ENCODE measurements around the gene GLDN. TPM values are rescaled to one million over a fixed set of nuclear protein-coding genes. Genes with fewer than 3 reads are reported as not detected.
A peak's percentile ranks its signal among the peaks of the same experiment; 100 is the strongest.

Gene GLDN
- total RNA-seq, 4 donors from 2014 or later: 0.27 to 1.8 (median 1.2) TPM

DNA sequence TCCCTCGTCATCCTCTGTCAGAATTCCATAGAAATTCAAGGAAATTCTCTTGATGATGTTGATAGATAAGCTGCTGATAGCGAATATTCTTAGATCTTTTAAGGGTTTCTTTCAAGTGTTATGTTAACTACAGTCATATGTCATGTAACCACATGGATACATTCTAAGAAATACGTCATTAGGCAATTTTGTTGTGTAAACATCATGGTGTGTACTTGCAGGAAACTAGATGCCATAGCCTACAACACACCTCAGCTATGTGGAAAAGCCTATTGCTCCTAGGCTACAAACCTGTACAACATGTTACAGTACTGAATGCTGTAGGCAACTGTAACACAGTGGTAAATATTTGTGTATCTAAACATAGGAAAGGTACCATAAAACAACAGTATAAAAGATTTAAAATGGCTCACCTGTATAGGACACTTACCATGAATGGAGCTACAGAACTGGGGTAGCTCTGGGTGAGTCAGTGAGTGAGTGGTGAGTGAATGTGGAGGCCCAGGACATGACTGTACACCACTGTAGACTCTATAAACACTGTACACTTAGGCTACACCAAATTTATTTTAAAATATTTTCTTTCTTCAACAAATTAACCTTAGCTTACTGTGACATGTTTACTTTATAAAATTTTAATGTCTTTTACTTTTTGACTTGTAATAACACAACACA lies 34.6 kb downstream of the GLDN start:
- Histone ChIP-seq H3K9me3 (no peaks in the 10 kb centered on the region), H3K4me1 (peaks cover 6 to 11% of the 10 kb centered on the region in 2 donors), H3K27ac (no peak overlapping the region), H3K27me3 (no peaks in the 10 kb centered on the region), H3K4me3 (replicated peaks in 1 of 3) (no peak overlapping the region), H3K36me3 (no peaks in the 10 kb centered on the region)
- intact Hi-C loops (cut with DNase I): no loop called here
- no peak for DNase-seq
- no peak for TF ChIP-seq CTCF (IDR thresholded peaks at IDR 0.05)
- no peak for TF ChIP-seq POLR2A (IDR thresholded peaks at IDR 0.05)
- 90% methylated on average over 3 of the region's 3 CpGs for WGBS, 2 donors

DNA sequence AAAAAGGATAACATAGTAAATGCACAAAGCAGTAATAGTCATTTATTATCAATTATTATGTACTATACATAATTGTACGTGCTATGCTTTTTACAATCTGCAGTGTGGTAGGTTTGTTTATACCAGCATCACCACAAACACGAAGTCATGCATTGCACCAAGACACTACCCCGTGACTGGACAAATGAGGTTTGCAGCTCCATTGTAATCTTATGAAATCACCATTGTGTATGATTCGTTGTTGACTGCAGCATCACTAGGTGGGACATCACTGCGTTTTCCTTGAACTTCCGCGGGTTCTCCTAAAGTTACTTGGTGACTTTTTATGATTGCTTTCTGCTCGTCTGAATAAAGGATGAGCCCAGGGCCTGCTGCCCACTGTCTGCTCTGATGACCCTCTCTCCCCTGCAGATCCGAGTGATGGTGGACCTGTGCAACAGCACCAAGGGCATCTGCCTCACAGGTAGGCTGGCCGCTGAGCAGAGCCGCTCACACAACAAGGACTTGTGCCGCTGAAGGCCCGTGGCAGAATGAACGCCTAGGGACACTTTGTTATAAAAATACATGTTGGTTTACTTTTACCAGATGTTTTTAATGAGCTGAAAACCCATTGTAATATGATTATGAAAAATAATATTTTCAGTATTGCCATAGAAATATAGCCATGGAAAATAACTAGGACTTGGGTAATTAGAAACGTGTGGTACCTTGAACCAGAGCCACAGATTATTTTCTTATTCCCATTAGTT lies 35.8 kb downstream of the GLDN start:
- intact Hi-C loops (cut with DNase I): no loop called here
- Histone ChIP-seq H3K27me3 (no peaks in the 10 kb centered on the region), H3K36me3 (no peaks in the 10 kb centered on the region), H3K9me3 (no peaks in the 10 kb centered on the region), H3K4me3 (replicated peaks in 1 of 3) (no peak overlapping the region), H3K4me1 (peaks cover 6 to 11% of the 10 kb centered on the region in 2 donors), H3K27ac (no peak overlapping the region)
- TF ChIP-seq POLR2A (IDR thresholded peaks at IDR 0.05): no peak
- no peak for TF ChIP-seq CTCF (IDR thresholded peaks at IDR 0.05)
- DNase-seq: no peak
- 85 to 90% methylated on average over 15 of the region's 15 CpGs for WGBS, 2 donors

GRCh38 chr15:51378406-51378805 lies 37.0 kb downstream of the GLDN start:
- Histone ChIP-seq H3K9me3 (no peaks in the 10 kb centered on the region), H3K27me3 (no peaks in the 10 kb centered on the region), H3K4me3 (replicated peaks in 1 of 3) (no peak overlapping the region), H3K36me3 (no peaks in the 10 kb centered on the region), H3K4me1 (peaks cover 6 to 11% of the 10 kb centered on the region in 2 donors), H3K27ac (peak overlapping the region in 1 of 3 donors; percentile 19)
- intact Hi-C loops (cut with DNase I): no loop called here
- 37 to 47% methylated on average over 4 of the region's 4 CpGs for WGBS, 2 donors
- TF ChIP-seq CTCF (IDR thresholded peaks at IDR 0.05) (no peak), POLR2A (IDR thresholded peaks at IDR 0.05) (no peak)
- no peak for DNase-seq

GRCh38 chr15:51379390-51379789 lies 37.9 kb downstream of the GLDN start:
- TF ChIP-seq POLR2A (IDR thresholded peaks at IDR 0.05) (no peak), CTCF (IDR thresholded peaks at IDR 0.05) (no peak)
- no peaks in the 10 kb centered on the region for H3K27me3 ChIP-seq
- H3K9me3 ChIP-seq: no peaks in the 10 kb centered on the region
- peaks cover 6 to 11% of the 10 kb centered on the region in 2 donors for H3K4me1 ChIP-seq
- no peak overlapping the region for H3K27ac ChIP-seq
- no peak for DNase-seq
- intact Hi-C loops (cut with DNase I): no loop called here
- WGBS, 2 donors: 60 to 62% methylated on average over 4 of the region's 4 CpGs
- H3K4me3 ChIP-seq (replicated peaks in 1 of 3): no peak overlapping the region
- no peaks in the 10 kb centered on the region for H3K36me3 ChIP-seq

All from thyroid gland (tissue), 4 donors.